K562 (cell line): ENCODE results near the gene FSD1L. TPM values are rescaled to one million over a fixed set of nuclear protein-coding genes. Genes with fewer than 3 reads are reported as not detected.

Source experiments
- ATAC-seq: fragments of 200-7000 bp; cut with Tn5 transposase; 3 replicates; pipeline ENCODE4 v1.9.1; 2020; ENCODE audit warnings: moderate library complexity
- BruUV-seq: library from RNA; stranded (reverse); fragments of 400-500 nt; replicated peaks from 2 replicates; lab custom pipeline; 2021; lab: Mats Ljungman, UMichigan
- CTCF ChIA-PET: fragments of 300-600 bp; formaldehyde crosslinking; extraction: SDS; loops from one replicate; lab custom pipeline; 2021; ENCODE audit warnings: low intra/inter-chr PET ratio; lab: Yijun Ruan, JAX
- POLR2A ChIA-PET: fragments of 300-600, 350-650 bp; sonication (Branson Sonifier 250); formaldehyde crosslinking; extraction: SDS; loops from one replicate; lab custom pipeline; 2021; ENCODE audit warnings: antibody characterized with exemption, inconsistent platforms; lab: Yijun Ruan, JAX
- DNase-seq, 4 experiments: peaks; one replicate each; pipeline versions ENCODE4 v3.0.0 to v3.0.0-alpha.2; 2011 to 2018; ENCODE audit warnings: low spot score in 3 of 4, mixed read lengths in 3 of 4; ENCODE audit errors: extremely low read depth in 1 of 4
- FAIRE-seq: peaks from 2 replicates; lab custom pipeline; 2011; peaks lifted over from hg19 to GRCh38; lab: Jason Lieb, UNC
- H2AFZ ChIP-seq: 2 replicates; pipeline ENCODE4 v1.6.0; 2011; ENCODE audit warnings: low read depth, low read length, control low read depth, inconsistent platforms
- H3K27ac ChIP-seq: fragments of 200-600 bp; 3 replicates; pipeline ENCODE4 v1.8.0; 2011; ENCODE audit warnings: low read depth, mild to moderate bottlenecking, control low read depth, inconsistent platforms, low read length, moderate library complexity, mixed read lengths; ENCODE audit errors: extremely low read depth
- H3K27me3 ChIP-seq, 2 experiments: fragments of 300-600 bp in 1 of 2; 2 replicates in 1 of 2; 3 replicates in 1 of 2; pipeline versions ENCODE4 v1.6.0 to v1.8.0; 2011; ENCODE audit warnings: inconsistent platforms in 2 of 2, low read length in 2 of 2, mild to moderate bottlenecking in 1 of 2, mixed read lengths in 1 of 2, moderate library complexity in 1 of 2; ENCODE audit not compliant: control insufficient read depth in 2 of 2, insufficient read depth in 2 of 2
- H3K36me3 ChIP-seq: fragments of 300-600 bp; 3 replicates; pipeline ENCODE4 v1.8.0; 2011; ENCODE audit warnings: mild to moderate bottlenecking, low read length, inconsistent platforms; ENCODE audit not compliant: control insufficient read depth, insufficient read depth
- H3K4me1 ChIP-seq, 2 experiments: fragments of 200-600 bp in 1 of 2; replicated peaks in 1 of 2; 2 replicates in 1 of 2; 3 replicates in 1 of 2; pipeline versions ENCODE4 v1.5.1 to v1.8.0; 2011; ENCODE audit warnings: inconsistent platforms in 2 of 2, low read length in 2 of 2, mild to moderate bottlenecking in 1 of 2, mixed read lengths in 1 of 2, moderate library complexity in 1 of 2; ENCODE audit not compliant: control insufficient read depth in 2 of 2, insufficient read depth in 2 of 2
- H3K4me2 ChIP-seq: 2 replicates; pipeline ENCODE4 v1.6.1; 2011; ENCODE audit warnings: low read length, control low read depth, inconsistent platforms, mixed read lengths; ENCODE audit not compliant: insufficient read depth
- H3K4me3 ChIP-seq: fragments of 200-600 bp; sonication (generic), shearing (Covaris generic); 2 replicates; pipeline ENCODE4 v1.5.1; 2016; ENCODE audit warnings: control low read depth, inconsistent platforms
- H3K79me2 ChIP-seq: fragments of 200-600 bp; 3 replicates; pipeline ENCODE4 v1.8.0; 2011; ENCODE audit warnings: low read length, inconsistent platforms; ENCODE audit not compliant: control insufficient read depth, insufficient read depth
- H3K9ac ChIP-seq, 2 experiments: 2 replicates each; pipeline versions ENCODE4 v1.6.0 to v1.6.1; 2011; ENCODE audit warnings: low read depth in 2 of 2, low read length in 2 of 2, control low read depth in 1 of 2, inconsistent platforms in 1 of 2, mild to moderate bottlenecking in 1 of 2, mixed read lengths in 1 of 2; ENCODE audit not compliant: insufficient read depth in 1 of 2
- H3K9me1 ChIP-seq: one replicate; pipeline ENCODE4 v1.6.0; 2011; ENCODE audit warnings: inconsistent platforms, mild to moderate bottlenecking, low read length, moderate library complexity; ENCODE audit not compliant: control insufficient read depth, insufficient read depth
- H3K9me3 ChIP-seq: replicated peaks from 2 replicates; pipeline ENCODE4 v1.5.1; 2011; ENCODE audit warnings: low read depth, low read length, inconsistent platforms; ENCODE audit not compliant: control insufficient read depth, insufficient read depth
- H4K20me1 ChIP-seq: replicated peaks from 2 replicates; pipeline ENCODE4 v1.6.1; 2011; ENCODE audit warnings: low read length, inconsistent platforms, mixed read lengths; ENCODE audit not compliant: control insufficient read depth, insufficient read depth
- ARNT ChIP-seq, 2 experiments: fragments of 450-650 bp; IDR thresholded peaks; 2 replicates each; pipeline ENCODE4 v1.6.1; 2016; ENCODE audit warnings: mild to moderate bottlenecking in 1 of 2
- CBX3 ChIP-seq, 2 experiments: IDR thresholded peaks; 1 replicate in 1 of 2; 2 replicates in 1 of 2; pipeline ENCODE4 v1.6.1; 2012; ENCODE audit warnings: inconsistent platforms in 2 of 2, low read length in 2 of 2, borderline replicate concordance in 1 of 2, control low read depth in 1 of 2
- CHD2 ChIP-seq: IDR thresholded peaks from 2 replicates; pipeline ENCODE4 v1.6.1; 2011; ENCODE audit warnings: low read depth, low read length
- ESRRB ChIP-seq: fragments of 250-450 bp; sonication (Bioruptor Pico); IDR thresholded peaks from 2 replicates; pipeline ENCODE4 v1.5.0; 2020; ENCODE audit warnings: mild to moderate bottlenecking, moderate library complexity, borderline replicate concordance
- IRF2 ChIP-seq: sonication (generic); formaldehyde crosslinking; IDR thresholded peaks from 2 replicates; pipeline ENCODE4 v1.8.1; 2022; ENCODE audit warnings: mild to moderate bottlenecking, missing genetic modification reagents
- NCOR1 ChIP-seq: fragments of 450-650 bp; IDR thresholded peaks from 2 replicates; pipeline ENCODE4 v1.6.1; 2016; ENCODE audit warnings: mild to moderate bottlenecking, moderate library complexity
- PTTG1 ChIP-seq: fragments of 450-650 bp; IDR thresholded peaks from 2 replicates; pipeline ENCODE4 v1.6.1; 2016; ENCODE audit warnings: low read depth, mild to moderate bottlenecking, missing genetic modification characterization, missing compliant biosample characterization
- REST ChIP-seq, 2 experiments: fragments of 450-650 bp; formaldehyde crosslinking in 1 of 2; IDR thresholded peaks; 2 replicates each; pipeline versions ENCODE4 v1.4.0 to v1.6.1; 2014 to 2020; ENCODE audit warnings: mild to moderate bottlenecking in 2 of 2, borderline replicate concordance in 1 of 2, low read depth in 1 of 2
- SNIP1 ChIP-seq: fragments of 450-650 bp; IDR thresholded peaks from 2 replicates; pipeline ENCODE4 v1.7.1; 2017; ENCODE audit warnings: low read depth, mild to moderate bottlenecking
- TBL1XR1 ChIP-seq, 2 experiments: IDR thresholded peaks; 2 replicates each; pipeline ENCODE4 v1.6.1; 2012; ENCODE audit warnings: improper control_type of control experiment in 2 of 2, low read length in 2 of 2, mild to moderate bottlenecking in 1 of 2
- THRAP3 ChIP-seq: fragments of 450-650 bp; IDR thresholded peaks from 2 replicates; pipeline ENCODE4 v1.6.1; 2016; ENCODE audit warnings: mild to moderate bottlenecking, inconsistent platforms, borderline replicate concordance
- ZNF57 ChIP-seq: fragments of 450-650 bp; formaldehyde crosslinking; IDR thresholded peaks from 2 replicates; pipeline ENCODE4 v1.4.0; 2020; ENCODE audit warnings: mild to moderate bottlenecking, moderate library complexity
- WGBS: fragments of 100-300 bp; shearing (Covaris generic); methylation state at CpG from one replicate; pipeline ENCODE4 v1.1.6; 2016; ENCODE audit warnings: low coverage, mixed read lengths; ENCODE audit not compliant: insufficient coverage; ENCODE audit errors: missing lambda C conversion rate; 5-methylcytosine and 5-hydroxymethylcytosine counted together
- in situ Hi-C: fragments of 300-500 bp; cut with MboI; formaldehyde crosslinking; loops from 4 replicates; pipeline ENCODE4 v1.15.0; 2018; ENCODE audit warnings: inconsistent platforms, mixed read lengths
- intact Hi-C: fragments of 100-400 bp; cut with micrococcal nuclease; formaldehyde crosslinking; loops from 2 replicates; pipeline ENCODE4 v1.14.2; 2022
- polyA plus RNA-seq, 8 experiments: library from polyadenylated mRNA; depleted of rRNA in 4 of 8; stranded (reverse) in 5 of 8; unstranded in 3 of 8; fragments of >200 nt; fragmentation: Nextera tagmentation in 2 of 8; fragmentation: Illumina TruSeq in 1 of 8; extraction: Ambion mirVana in 2 of 8; extraction: Trizol in 1 of 8; gene quantifications; 2 replicates each; pipeline versions ENCODE4 v1.2.1 to v1.2.3, GENCODE V29; 2011 to 2014; ENCODE audit warnings: inconsistent platforms in 1 of 8, missing spikeins in 1 of 8
- total RNA-seq, 7 experiments: library from RNA; depleted of rRNA in 6 of 7; stranded (reverse); fragments of >200 nt in 6 of 7; fragmentation: Illumina TruSeq in 2 of 7; extraction: Trizol in 2 of 7; gene quantifications; 2 replicates each; pipeline versions ENCODE4 v1.2.1 to v1.2.3, GENCODE V29; 2011 to 2021; ENCODE audit warnings: low replicate concordance in 1 of 7
- TF ChIP-seq, protein P1 (sequence below): IDR thresholded peaks from 2 replicates; pipeline ENCODE4 v1.6.1; 2012; ENCODE audit warnings: low read depth, low read length, improper control_type of control experiment, borderline replicate concordance

FSD1L gene
- total and polyA plus RNA-seq, 9 of the 15 experiments (the other 6 are each of a cell fraction or from before 2014, with no cell fraction given), result 0.95 to 4.2 (median 2.1) TPM

GRCh38 chr9:105508530-105508929, 60.7 kb downstream of the FSD1L start:
- ChIA-PET POLR2A (no interaction called here), CTCF (no interaction called here)
- WGBS, result 68% methylated on average over 2 of the region's 2 CpGs
- Histone ChIP-seq H3K4me3 (no peak overlapping the region), H3K4me1 (no peaks in the 10 kb centered on the region; a peak in 1 of 5 replicates), H3K27me3 (no peaks in the 10 kb centered on the region), H2AFZ (no peak overlapping the region), H3K79me2 (no peaks in the 10 kb centered on the region), H3K36me3 (peaks cover 2% of the 10 kb centered on the region; the same call in 1 of the 3 replicates), H3K9ac (no peak overlapping the region), H3K27ac (no peak overlapping the region), H4K20me1 (no peaks in the 10 kb centered on the region), H3K9me1 (no peaks in the 10 kb centered on the region), H3K9me3 (no peaks in the 10 kb centered on the region), H3K4me2 (no peak overlapping the region)
- no peak for DNase-seq
- BruUV-seq, result no TSS peak
- no peak for ATAC-seq
- in situ Hi-C loops (no loop called here), intact Hi-C loops (no loop called here)
- no peak for FAIRE-seq
- TF ChIP-seq ZNF57 (CRISPR knock-in tag) (no peak), THRAP3 (no peak), ESRRB (CRISPR knock-in tag) (no peak), PTTG1 (tag) (no peak), ARNT (IDR thresholded peaks at IDR 0.05) (no peak), IRF2 (CRISPR knock-in tag) (no peak), NCOR1 (no peak), REST (IDR thresholded peaks at IDR 0.05; ENCODE audit: borderline replicate concordance) (no peak), REST (CRISPR knock-in tag; IDR thresholded peaks at IDR 0.05; ENCODE audit: low read depth) (no peak), CHD2 (no peak), CBX3 (IDR thresholded peaks at IDR 0.05; ENCODE audit: borderline replicate concordance in 1 of 2, low read length in 2 of 2) (no peak), SNIP1 (no peak), TBL1XR1 (IDR thresholded peaks at IDR 0.05; ENCODE audit: low read length in 2 of 2) (no peak)
- TF ChIP-seq, protein P1, sequence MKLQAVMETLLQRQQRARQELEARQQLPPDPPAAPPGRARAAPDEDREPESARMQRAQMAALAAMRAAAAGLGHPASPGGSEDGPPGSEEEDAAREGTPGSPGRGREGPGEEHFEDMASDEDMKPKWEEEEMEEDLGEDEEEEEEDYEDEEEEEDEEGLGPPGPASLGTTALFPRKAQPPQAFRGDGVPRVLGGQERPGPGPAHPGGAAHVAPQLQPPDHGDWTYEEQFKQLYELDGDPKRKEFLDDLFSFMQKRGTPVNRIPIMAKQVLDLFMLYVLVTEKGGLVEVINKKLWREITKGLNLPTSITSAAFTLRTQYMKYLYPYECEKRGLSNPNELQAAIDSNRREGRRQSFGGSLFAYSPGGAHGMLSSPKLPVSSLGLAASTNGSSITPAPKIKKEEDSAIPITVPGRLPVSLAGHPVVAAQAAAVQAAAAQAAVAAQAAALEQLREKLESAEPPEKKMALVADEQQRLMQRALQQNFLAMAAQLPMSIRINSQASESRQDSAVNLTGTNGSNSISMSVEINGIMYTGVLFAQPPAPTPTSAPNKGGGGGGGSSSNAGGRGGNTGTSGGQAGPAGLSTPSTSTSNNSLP, result no peak
